H54 (cell line): ENCODE data around the gene EP400.
"Not testable (repeated sequence)": the region's sequence is repeated elsewhere in the genome, so short reads cannot be mapped to it uniquely, and the experiment has no call there.

Experiments
- DNase-seq: peaks from one replicate; pipeline ENCODE4 v3.0.0; 2011; ENCODE audit warnings: low spot score, mixed read lengths; ENCODE audit not compliant: insufficient read length
- FAIRE-seq: peaks from 3 replicates; lab custom pipeline; 2011; peaks lifted over from hg19 to GRCh38; lab: Jason Lieb, UNC
- POLR2A ChIP-seq: IDR thresholded peaks from 2 replicates; pipeline ENCODE4 v1.6.1; 2011; ENCODE audit warnings: low read depth, mild to moderate bottlenecking, low read length

The EP400 gene

DNA sequence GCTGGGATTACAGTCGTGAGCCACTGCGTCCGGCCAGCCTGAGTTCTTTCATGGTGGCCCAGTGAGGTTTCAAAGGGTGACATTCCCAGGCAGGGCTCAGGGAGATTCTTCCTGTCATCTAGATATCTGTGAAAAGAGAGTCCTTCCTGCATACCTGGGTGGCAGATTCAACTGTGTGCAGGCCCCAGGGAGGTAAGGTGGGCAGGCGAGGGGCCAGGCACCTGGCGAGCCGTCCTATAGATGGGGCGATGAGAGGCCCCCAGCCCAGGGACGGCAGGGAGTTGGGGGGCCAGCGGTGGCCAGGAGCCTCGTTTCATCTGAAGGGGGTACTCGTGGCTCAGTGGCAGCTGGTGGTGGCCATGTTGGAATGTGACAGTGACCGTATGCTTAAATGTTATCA, 7.1 kb upstream of the EP400 start:
- FAIRE-seq: no peak
- no peak for TF ChIP-seq POLR2A

DNA sequence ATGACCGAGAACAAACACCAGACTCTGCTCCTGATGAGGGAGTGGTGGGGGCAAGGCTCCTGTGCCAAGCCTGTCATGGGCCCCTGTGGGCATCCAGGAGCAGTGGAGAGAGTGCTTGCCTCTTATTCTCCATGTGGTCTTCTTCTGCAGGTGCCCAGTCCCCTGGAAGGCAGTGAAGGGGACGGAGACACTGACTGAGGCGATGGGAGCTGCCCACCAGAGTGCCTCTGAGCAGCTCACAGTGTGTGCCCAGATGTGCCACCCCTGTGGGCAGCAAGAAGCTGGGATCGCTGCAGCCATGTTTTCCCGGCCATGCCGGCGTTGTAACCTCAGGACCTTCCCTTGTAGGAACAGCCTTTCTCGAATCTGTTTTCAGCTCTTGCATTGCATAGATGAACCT, 6.4 kb upstream of the EP400 start:
- no peak for DNase-seq
- FAIRE-seq: no peak
- no peak for TF ChIP-seq POLR2A

More for the DNA sequence above, 7.1 kb upstream of the EP400 start:
- no peak for DNase-seq

DNA sequence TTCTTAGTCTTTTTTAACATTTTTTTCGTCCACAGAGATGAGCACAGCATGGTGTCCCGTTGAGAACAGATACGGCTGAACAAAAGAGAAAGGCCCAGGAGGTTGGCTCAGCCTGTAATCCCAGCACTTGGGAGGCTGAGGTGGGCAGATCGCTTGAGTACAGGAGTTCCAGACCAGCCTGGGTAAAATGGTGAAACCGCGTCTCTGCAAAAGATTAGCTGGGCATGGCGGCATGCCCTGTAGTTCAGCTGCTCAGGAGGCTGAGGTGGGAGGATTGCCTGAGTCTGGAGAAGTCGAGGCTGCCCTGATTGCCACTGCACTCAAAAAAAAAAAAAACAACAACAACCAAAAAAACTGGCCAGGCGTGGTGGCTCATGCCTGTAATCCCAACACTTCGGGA, 5.9 kb upstream of the EP400 start:
- no peak for TF ChIP-seq POLR2A
- no peak for DNase-seq
- no peak for FAIRE-seq

DNA sequence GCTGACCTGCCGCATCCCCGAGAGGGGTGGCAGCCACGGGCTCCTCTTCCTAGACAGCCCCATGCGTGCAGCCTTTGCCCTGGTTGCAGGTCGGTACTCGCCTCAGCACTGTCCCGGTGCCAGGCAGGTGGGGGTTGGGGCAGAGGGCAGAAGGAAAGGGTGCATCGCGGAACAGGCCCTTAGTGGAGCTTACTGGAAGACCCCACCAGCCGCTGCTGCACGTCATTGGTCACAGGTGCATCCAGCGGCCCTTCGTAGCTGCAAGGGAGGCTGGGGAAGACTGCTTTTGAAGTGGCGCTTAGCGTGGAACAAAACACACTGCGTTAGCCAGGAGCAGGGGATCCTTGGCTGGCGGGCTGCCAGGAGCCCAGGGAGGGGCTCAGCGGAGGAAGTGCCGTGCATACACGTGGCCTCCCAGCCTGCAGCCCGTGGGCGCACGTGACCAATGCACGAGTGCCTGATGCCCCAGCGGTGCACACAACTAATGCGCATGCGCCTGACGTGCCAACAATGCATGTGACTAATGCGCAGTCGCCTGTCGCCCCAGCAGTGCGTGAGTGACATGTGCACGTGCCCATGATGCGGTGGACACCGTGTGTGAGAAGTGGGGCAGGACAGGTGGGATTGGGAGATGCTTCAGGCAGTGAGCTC, 5.0 kb upstream of the EP400 start:
- FAIRE-seq: no peak
- no peak for TF ChIP-seq POLR2A
- no peak for DNase-seq

DNA sequence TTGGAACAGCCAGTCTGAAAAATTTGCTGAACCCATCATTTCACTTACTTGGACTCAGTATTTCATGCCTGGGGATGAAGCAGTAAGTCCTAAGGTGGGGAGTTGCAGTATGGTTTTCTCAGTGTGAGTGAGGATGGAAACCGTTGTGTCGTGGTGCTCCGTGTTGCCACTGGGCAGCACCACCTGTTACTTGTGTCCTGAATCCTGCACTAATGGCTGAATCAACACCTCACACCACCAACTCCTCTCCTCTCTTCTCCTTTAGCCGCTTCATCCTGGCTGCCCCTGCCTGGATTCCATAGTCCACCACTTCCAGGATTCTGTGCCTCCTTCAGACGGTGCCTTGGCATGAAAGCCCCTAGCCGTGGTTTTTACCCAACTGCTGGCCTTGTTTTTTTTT, 3.0 kb upstream of the EP400 start:
- no peak for TF ChIP-seq POLR2A
- FAIRE-seq: no peak

DNA sequence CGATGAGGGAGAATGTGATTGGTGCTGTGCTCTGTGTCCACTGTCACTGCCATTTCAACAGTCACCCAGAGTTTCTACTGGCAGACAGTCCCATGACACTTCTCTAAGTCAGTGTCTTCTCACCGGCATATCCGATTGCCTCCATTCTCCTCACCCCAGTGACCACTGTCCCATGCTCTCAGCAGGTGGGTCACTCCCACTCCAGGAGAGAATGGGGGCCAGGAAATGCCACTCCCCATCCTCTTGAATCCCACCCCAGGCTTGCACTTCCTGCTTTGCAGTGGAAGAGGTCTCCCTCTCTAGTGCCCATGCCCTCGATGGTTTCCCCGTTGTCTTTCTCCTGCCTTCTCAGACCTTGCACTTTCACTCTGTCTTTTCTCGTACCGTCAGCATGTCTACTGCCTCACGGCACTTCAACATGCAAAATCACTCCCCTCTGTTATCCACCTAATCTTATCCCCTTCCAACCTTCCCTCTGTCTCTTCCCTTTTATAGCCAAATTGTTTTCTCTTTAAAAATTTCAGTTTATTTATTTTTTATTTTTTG, 2.2 kb upstream of the EP400 start:
- no peak for TF ChIP-seq POLR2A
- DNase-seq (no peak), FAIRE-seq (no peak)

More for the DNA sequence above, 3.0 kb upstream of the EP400 start:
- DNase-seq: no peak

DNA sequence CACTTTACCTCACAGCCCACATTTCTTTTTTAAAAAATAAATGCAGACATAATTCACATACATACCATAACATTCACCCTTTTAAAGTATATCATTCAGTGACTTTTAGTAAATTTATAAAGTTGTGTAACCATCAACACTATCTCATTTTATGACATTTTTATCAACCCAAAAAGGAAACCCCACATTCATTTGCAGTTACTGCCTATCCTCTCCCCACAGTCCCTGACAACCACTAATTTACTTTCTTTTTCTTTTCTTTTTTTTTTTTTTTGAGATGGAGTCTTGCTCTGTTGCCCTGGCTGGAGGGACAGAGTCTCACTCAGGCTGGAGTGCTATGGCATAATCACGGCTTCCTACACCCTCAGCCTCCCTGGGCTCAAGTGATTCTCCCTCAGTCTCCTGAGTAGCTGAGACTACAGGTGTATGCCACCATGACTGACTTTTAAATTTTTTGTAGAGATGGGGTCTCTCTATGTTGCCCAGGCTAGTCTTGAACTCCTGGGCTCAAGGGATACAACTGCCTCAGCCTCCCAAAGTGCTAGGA, 1.5 kb upstream of the EP400 start:
- DNase-seq: no peak
- no peak for FAIRE-seq

DNA sequence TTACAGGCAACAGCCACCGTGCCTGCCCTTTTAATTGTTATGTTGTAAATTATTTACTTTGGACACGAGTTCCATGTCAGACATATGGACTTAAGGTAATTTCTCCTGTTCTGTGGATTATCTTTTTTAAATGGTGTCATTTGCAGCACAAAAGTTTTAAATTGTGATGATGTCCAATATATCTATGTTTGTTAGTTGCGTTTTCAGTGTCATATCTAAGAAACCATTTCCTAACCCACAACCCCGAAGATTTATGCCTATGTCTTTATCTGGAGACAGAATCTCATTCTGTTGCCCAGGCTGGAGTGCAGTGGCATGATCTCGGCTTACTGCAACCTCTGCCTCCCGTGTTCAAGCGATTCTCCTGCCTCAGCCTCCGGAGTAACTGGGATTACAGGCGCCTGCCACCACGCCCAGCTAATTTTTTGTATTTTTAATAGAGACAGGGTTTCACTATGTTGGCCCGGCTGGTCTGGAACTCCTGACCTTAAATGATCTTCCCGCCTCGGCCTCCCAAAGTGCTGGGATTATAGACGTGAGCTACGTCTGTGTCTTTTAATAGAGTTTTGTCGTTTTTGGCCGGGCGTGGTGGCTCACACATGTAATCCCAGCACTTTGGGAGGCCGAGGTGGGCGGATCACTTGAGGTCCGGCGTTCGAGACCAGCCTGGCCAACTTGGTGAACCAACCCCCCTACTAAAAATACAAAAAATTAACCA, 870 bp upstream of the EP400 start:
- not testable (repeated sequence) for FAIRE-seq, DNase-seq

More for the DNA sequence above, 1.5 kb upstream of the EP400 start:
- no peak for TF ChIP-seq POLR2A

DNA sequence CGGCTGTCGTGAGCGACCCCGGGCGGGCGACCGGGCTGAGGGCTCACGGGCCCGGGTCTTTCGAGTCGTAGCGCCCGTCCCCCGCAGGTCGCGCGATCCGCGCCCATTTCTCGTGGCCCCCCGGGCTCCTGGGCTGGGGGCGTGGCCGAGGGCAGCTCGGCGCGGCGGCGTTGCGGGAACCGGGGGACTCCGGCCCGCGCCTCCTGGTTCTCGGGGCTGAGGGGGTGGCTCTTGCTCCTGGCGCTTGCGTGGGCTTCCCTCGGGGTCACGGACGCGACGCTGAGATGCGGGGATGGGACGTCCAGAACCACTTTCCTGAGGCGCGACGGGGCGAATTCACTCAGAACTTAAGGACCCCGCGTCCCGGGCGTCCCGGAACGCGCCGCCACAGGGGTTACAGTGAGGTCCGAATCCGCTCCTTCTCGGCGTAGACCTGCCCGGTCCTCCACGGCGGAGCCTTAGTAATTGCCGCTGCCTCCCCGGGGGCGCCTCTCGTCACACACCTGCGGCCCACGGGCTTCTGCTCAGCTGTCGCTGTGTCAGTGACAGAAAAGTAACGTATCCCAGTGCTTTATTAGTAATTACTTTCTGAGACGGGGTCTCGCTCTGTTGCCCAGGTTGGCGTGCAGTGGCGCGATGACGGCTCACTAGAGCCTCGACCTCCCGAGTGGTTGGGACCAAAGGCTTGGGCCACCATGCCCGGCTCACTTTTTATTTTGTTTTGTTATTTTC, 606 bp downstream of the EP400 start:
- no peak for DNase-seq
- no peak for FAIRE-seq
- no peak for TF ChIP-seq POLR2A

DNA sequence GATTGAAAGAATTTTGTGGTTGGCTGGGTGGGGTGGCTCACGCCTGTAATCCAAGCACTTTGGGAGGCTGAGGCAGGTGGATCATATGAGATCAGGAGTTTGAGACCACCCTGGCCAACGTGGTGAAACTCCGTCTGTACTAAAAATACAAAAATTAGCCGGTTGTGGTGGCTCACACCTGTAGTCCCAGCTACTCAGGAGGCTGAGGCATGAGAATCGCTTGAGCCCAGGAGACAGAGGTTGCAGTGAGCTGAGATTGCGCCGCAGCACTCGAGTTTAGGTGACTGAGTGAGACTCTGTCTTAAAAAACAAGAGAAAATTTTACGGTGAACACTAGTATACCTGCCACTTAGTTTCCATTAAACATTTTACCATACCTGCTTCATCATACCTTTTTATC, 4.1 kb downstream of the EP400 start:
- FAIRE-seq, DNase-seq: not testable (repeated sequence)

DNA sequence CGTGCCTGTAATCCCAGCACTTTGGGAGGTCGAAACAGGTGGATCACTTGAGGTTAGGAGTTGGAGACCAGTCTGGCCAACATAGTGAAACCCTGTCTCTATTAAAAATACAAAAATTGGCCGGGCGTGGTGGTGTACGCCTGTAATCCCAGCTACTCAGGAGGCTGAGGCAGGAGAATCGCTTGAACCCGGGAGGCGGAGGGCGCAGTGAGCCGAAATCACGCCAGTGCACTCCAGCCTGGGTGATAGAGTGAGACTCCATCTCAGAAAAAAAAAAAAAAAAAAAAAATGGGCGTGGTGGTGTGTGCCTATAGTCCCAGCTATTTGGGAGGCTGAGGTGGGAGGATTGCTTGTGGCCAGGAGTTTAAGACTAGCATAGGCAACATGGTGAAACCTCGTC, 4.7 kb downstream of the EP400 start:
- not testable (repeated sequence) for DNase-seq, FAIRE-seq

DNA sequence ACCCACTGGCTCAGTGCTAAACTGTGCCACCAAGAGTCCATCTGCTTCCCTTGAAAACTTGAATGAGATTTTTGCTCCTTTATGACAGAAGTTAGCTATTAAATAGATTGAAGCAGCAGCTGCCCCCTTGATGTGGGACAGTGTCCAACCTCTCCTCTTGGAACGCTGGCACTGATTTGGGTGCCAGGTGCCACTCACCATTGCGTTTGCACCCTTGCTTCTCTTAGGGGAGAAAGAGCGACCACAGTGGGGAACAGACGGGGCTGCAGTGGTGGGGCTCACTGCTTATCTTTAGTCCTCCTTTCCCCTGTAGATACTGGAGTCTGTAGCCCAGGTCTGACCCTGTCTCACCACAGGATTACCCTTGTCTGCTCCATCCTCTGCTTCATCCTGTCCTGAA, 9.4 kb downstream of the EP400 start:
- DNase-seq: no peak
- FAIRE-seq: no peak
- no peak for TF ChIP-seq POLR2A

DNA sequence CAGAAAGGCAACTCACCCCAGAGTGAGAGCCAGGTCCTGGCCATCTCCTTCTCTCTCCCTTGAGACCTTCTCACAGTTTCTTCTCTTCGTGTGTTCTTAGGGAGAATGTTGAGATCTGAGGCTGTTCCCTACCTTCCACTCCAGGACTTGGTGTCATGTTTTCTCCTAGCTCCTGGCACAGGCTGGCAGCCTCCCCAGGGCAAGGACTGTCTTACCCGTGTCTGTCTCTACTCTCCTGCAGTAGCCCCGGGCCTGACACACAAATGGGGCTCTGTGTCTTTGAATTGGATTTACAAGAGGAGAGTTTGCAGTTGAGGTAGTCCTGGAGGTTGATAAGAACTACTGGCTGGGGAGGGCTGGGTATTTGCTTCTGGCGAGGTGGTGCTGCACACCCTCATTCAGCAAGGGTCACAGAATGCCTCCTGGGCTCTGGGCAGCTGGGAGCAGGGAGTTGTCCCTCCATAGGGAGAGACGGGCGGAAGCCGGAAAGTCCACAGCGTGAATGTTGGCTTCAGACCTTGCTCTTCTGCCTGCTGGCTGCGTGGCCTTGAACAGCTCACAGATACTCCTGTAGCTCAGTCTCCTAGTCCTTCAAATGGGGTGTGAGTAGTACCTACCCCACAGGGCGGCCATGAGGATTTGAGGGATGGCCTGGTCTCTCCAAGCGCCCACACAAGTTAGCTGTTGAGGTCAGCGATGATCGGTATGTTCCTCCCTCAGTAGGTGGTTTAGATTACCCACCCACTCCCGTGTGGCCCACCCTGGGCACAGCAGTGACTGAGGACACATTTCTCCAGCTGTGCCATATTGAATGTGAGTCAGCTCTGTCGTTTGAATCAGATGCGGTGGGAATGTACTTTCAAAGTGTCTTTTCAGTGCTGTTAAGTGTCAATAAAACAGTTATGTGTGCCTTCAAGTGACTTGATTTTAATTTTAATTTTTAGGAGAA, 10.2 kb downstream of the EP400 start:
- no peak for TF ChIP-seq POLR2A
- FAIRE-seq (no peak), DNase-seq (no peak)

DNA sequence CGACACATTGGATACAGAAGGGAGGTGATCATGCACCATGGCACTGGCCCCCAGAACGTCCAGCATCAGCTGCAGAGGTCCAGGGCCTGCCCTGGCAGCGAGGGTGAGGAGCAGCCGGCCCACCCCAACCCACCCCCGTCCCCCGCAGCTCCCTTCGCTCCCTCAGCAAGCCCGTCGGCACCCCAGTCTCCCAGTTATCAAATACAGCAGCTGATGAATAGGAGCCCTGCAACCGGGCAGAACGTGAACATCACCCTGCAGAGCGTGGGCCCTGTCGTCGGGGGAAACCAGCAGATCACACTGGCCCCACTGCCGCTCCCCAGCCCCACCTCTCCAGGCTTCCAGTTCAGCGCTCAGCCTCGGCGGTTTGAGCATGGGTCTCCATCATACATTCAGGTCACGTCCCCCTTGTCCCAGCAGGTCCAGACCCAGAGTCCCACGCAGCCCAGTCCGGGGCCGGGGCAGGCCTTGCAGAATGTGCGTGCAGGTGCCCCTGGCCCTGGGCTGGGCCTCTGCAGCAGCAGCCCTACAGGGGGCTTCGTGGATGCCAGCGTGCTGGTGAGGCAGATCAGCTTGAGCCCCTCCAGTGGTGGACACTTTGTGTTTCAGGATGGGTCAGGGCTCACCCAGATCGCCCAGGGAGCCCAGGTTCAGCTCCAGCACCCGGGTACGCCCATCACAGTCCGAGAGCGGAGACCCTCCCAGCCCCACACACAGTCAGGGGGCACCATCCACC, 11.0 kb downstream of the EP400 start:
- not testable (repeated sequence) for FAIRE-seq, DNase-seq

DNA sequence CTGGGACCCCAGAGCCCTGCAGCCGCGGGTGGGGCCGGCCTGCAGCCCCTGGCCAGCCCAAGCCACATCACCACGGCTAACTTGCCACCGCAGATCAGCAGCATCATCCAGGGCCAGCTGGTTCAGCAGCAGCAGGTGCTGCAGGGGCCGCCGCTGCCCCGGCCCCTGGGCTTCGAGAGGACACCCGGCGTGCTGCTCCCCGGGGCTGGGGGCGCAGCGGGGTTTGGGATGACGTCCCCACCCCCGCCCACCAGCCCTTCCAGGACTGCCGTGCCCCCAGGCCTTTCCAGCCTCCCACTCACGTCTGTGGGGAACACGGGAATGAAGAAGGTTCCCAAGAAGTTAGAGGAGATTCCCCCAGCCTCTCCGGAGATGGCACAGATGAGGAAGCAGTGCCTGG, 11.6 kb downstream of the EP400 start:
- not testable (repeated sequence) for DNase-seq, FAIRE-seq
